GM08714 (cell line): ENCODE measurements around the gene SH2D6.
A peak's percentile ranks its signal among the peaks of the same experiment; 100 is the strongest.

Source experiments
- H3K4me3 ChIP-seq: fragments of 200-500 bp; sonication (Bioruptor generic); 2 replicates; pipeline ENCODE4 v1.5.1; 2014; ENCODE audit warnings: mild to moderate bottlenecking, low read length, inconsistent platforms
- ZNF274 ChIP-seq: IDR thresholded peaks from 2 replicates; pipeline ENCODE4 v1.6.1; 2012; ENCODE audit warnings: mild to moderate bottlenecking, low read depth, low read length

SH2D6 gene

GRCh38 chr2:85394261-85394681 is 24.2 kb upstream of the SH2D6 start:
- H3K4me3 ChIP-seq: no peak overlapping the region
- TF ChIP-seq ZNF274: no peak

GRCh38 chr2:85394976-85395375 is 23.5 kb upstream of the SH2D6 start:
- no peak for TF ChIP-seq ZNF274
- no peak overlapping the region for H3K4me3 ChIP-seq

- no peak for TF ChIP-seq ZNF274
- H3K4me3 ChIP-seq: no peak overlapping the region
Measured at GRCh38 chr2:85395912-85396475, 22.5 kb upstream of the SH2D6 start.

GRCh38 chr2:85396531-85397470 is 21.7 kb upstream of the SH2D6 start:
- TF ChIP-seq ZNF274: no peak
- no peak overlapping the region for H3K4me3 ChIP-seq

- TF ChIP-seq ZNF274: no peak
- no peak overlapping the region for H3K4me3 ChIP-seq
Measured at GRCh38 chr2:85397925-85398331, 20.6 kb upstream of the SH2D6 start.

GRCh38 chr2:85398426-85399182 is 19.9 kb upstream of the SH2D6 start:
- TF ChIP-seq ZNF274: no peak
- H3K4me3 ChIP-seq: no peak overlapping the region

- TF ChIP-seq ZNF274: no peak
- H3K4me3 ChIP-seq: no peak overlapping the region
Measured at GRCh38 chr2:85399183-85399455, 19.4 kb upstream of the SH2D6 start.

GRCh38 chr2:85400023-85400422 is 18.5 kb upstream of the SH2D6 start:
- no peak for TF ChIP-seq ZNF274
- H3K4me3 ChIP-seq: no peak overlapping the region

- no peak overlapping the region for H3K4me3 ChIP-seq
- TF ChIP-seq ZNF274: no peak
Measured at GRCh38 chr2:85400541-85401463, 17.7 kb upstream of the SH2D6 start.

GRCh38 chr2:85401464-85401805 is 17.1 kb upstream of the SH2D6 start:
- H3K4me3 ChIP-seq: no peak overlapping the region
- TF ChIP-seq ZNF274: no peak

- H3K4me3 ChIP-seq: no peak overlapping the region
- TF ChIP-seq ZNF274: no peak
Measured at GRCh38 chr2:85401844-85402243, 16.7 kb upstream of the SH2D6 start.

GRCh38 chr2:85405201-85406059 is 13.1 kb upstream of the SH2D6 start:
- H3K4me3 ChIP-seq: no peak overlapping the region; the same call in 1 of the 2 replicates
- TF ChIP-seq ZNF274: no peak

- no peak for TF ChIP-seq ZNF274
- peak within 1 kb of the TSS; percentile 19; the same call in 1 of the 2 replicates for H3K4me3 ChIP-seq
Measured at GRCh38 chr2:85409845-85410583, 8.5 kb upstream of the SH2D6 start, which contains the start of gene CAPG. Gene CAPG (minus strand): TSS chr2:85410366. CDS start chr2:85402145, 8,221 bp downstream.
